Activated CD4-positive, alpha-beta T cell treated with anti-CD3 and anti-CD28 coated beads, Interleukin-2, amount 10 ng/mL, durations not matched to agents 7 days and 5 days (primary cell): ENCODE measurements around the gene PITPNM3. TPM values are rescaled to one million over a fixed set of nuclear protein-coding genes. Genes with fewer than 3 reads are reported as not detected.
A peak's percentile ranks its signal among the peaks of the same experiment; 100 is the strongest.
"Not testable (repeated sequence)": the region's sequence is repeated elsewhere in the genome, so short reads cannot be mapped to it uniquely, and the experiment has no call there.

Experiments used
- CTCF ChIA-PET: fragments of 350-600 bp; sonication (Branson Sonifier 250); formaldehyde crosslinking; loops from one replicate; lab custom pipeline; 2021; ENCODE audit warnings: antibody characterized with exemption; lab: Charles Lee
- POLR2A ChIA-PET: fragments of 350-600 bp; sonication (Branson Sonifier 250); formaldehyde crosslinking; loops from one replicate; lab custom pipeline; 2021; ENCODE audit warnings: antibody characterized with exemption; lab: Charles Lee
- DNase-seq: peaks from one replicate; pipeline ENCODE4 v3.0.0-alpha.2; 2020
- H3K27ac Mint-ChIP-seq: one replicate; pipeline ENCODE4 v1.8.0; 2021; ENCODE audit warnings: mild to moderate bottlenecking, moderate library complexity, mixed read lengths
- H3K27me3 Mint-ChIP-seq: one replicate; pipeline ENCODE4 v1.8.0; 2021; ENCODE audit warnings: mixed read lengths
- H3K36me3 Mint-ChIP-seq: one replicate; pipeline ENCODE4 v1.8.0; 2021; ENCODE audit warnings: low read depth, mixed read lengths
- H3K4me1 Mint-ChIP-seq: one replicate; pipeline ENCODE4 v1.8.0; 2021; ENCODE audit warnings: mixed read lengths
- H3K4me3 Mint-ChIP-seq: one replicate; pipeline ENCODE4 v1.8.0; 2021; ENCODE audit warnings: mild to moderate bottlenecking, moderate library complexity, mixed read lengths
- H3K9me3 Mint-ChIP-seq: one replicate; pipeline ENCODE4 v1.8.0; 2021; ENCODE audit warnings: mixed read lengths
- total RNA-seq, 2 experiments: library from RNA; stranded (reverse); gene quantifications; one replicate each; pipeline ENCODE4 v1.2.3, GENCODE V29; 2021

The PITPNM3 gene
- total RNA-seq, 2 experiments from 2014 or later = 0.33 to 0.37 TPM

DNA sequence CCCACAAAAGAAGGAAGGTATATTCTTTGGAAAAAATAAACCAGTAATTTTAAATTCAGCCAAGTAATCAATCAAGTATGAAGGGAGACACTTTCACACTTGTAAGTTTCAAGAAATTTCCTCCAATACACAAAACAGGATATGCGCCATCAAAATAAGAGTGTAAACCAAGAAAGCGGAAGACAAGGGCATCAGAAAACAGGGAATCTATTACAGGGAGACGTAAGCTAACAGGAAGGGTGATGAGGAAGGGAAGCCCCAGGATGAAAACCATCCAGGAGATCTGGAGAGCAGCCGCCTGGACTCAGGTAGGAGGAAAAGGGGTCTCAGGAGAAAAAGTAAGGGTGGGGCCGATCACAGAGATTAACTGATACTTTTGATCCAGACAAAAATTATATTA is 31.8 kb upstream of the PITPNM3 start:
- ChIA-PET POLR2A (no interaction called here), CTCF (no interaction called here)
- peaks cover 61% of the 10 kb centered on the region for H3K36me3 Mint-ChIP-seq
- no peak overlapping the region for H3K27ac Mint-ChIP-seq
- DNase-seq = no peak
- H3K4me1 Mint-ChIP-seq = no peaks in the 10 kb centered on the region
- peaks cover 2% of the 10 kb centered on the region for H3K9me3 Mint-ChIP-seq
- no peak overlapping the region for H3K4me3 Mint-ChIP-seq
- no peaks in the 10 kb centered on the region for H3K27me3 Mint-ChIP-seq

GRCh38 chr17:6587310-6587709 is 31.0 kb upstream of the PITPNM3 start:
- Mint-ChIP-seq H3K36me3 (peaks cover 67% of the 10 kb centered on the region), H3K4me3 (no peak overlapping the region), H3K9me3 (peaks cover 2% of the 10 kb centered on the region), H3K27me3 (no peaks in the 10 kb centered on the region), H3K27ac (no peak overlapping the region), H3K4me1 (no peaks in the 10 kb centered on the region)
- POLR2A ChIA-PET = no interaction called here
- DNase-seq = no peak
- CTCF ChIA-PET = no interaction called here

- H3K9me3 Mint-ChIP-seq = peaks cover 2% of the 10 kb centered on the region
- no peak for DNase-seq
- ChIA-PET CTCF (no interaction called here), POLR2A (no interaction called here)
- H3K27ac Mint-ChIP-seq = no peak overlapping the region
- H3K4me3 Mint-ChIP-seq = no peak overlapping the region
- H3K4me1 Mint-ChIP-seq = no peaks in the 10 kb centered on the region
- no peaks in the 10 kb centered on the region for H3K27me3 Mint-ChIP-seq
- peaks cover 53% of the 10 kb centered on the region for H3K36me3 Mint-ChIP-seq
These were observed 27.1 kb upstream of the PITPNM3 start for GRCh38 chr17:6583411-6583810.

- DNase-seq = no peak
- H3K4me3 Mint-ChIP-seq = no peak overlapping the region
- peaks cover 34% of the 10 kb centered on the region for H3K36me3 Mint-ChIP-seq
- H3K9me3 Mint-ChIP-seq = peaks cover 2% of the 10 kb centered on the region
- ChIA-PET CTCF (no interaction called here), POLR2A (no interaction called here)
- H3K4me1 Mint-ChIP-seq = peaks cover 3% of the 10 kb centered on the region
- no peak overlapping the region for H3K27ac Mint-ChIP-seq
- H3K27me3 Mint-ChIP-seq = no peaks in the 10 kb centered on the region
These were observed 24.3 kb upstream of the PITPNM3 start for GRCh38 chr17:6580625-6581024.

DNA sequence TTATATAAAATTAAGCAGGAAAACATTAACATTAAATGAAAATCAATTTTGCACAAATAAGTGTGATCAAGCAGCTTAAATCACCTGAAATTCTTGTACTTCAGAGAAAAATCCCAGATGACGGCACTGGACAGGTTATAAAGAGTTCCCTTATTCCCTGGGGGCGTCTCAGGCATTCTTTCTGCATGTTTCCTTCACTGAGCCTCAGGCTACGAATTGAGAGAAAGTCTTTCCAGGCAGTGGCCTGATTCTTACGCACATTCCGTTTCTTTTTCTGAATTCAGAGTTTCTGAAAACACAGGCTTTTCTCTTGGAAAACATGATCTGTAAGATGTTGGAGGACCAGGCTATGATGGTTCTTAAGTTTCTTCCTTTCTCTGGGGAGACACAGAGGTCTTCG is 22.1 kb upstream of the PITPNM3 start:
- H3K4me3 Mint-ChIP-seq = no peak overlapping the region
- peaks cover 2% of the 10 kb centered on the region for H3K9me3 Mint-ChIP-seq
- H3K4me1 Mint-ChIP-seq = peaks cover 14% of the 10 kb centered on the region
- ChIA-PET POLR2A (no interaction called here), CTCF (no interaction called here)
- H3K27me3 Mint-ChIP-seq = no peaks in the 10 kb centered on the region
- H3K27ac Mint-ChIP-seq = no peak overlapping the region
- DNase-seq = no peak
- H3K36me3 Mint-ChIP-seq = peaks cover 14% of the 10 kb centered on the region

DNA sequence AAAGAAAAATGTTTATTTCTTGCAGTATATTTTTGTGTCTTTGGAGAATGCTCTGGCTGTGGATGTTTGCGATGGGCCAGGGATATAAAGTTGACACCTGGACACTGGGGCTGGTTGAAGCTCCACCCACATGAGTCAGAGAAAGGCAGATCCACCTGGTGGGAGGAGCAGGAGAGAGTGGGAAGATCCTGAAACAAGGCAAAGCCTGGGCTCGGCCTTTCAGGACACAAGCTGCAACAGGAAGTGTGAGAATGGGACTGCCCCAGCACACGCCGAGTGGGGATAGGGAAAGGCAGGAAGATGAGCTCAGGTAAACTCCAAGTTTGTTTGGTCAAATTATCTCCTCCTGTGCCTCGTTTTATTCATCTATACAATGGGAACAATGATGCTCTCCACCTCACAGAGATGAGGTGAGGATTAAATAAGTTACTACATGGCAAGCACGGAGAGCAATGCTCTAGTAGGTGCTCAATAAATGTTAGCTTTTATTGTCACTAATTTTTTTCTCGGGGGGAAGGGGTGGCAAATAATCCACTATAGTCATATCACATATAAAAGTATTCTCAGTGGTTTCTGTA is 21.4 kb upstream of the PITPNM3 start:
- ChIA-PET CTCF (no interaction called here), POLR2A (no interaction called here)
- H3K36me3 Mint-ChIP-seq = peaks cover 7% of the 10 kb centered on the region
- no peak overlapping the region for H3K4me3 Mint-ChIP-seq
- no peaks in the 10 kb centered on the region for H3K27me3 Mint-ChIP-seq
- peaks cover 14% of the 10 kb centered on the region for H3K4me1 Mint-ChIP-seq
- DNase-seq = no peak
- no peaks in the 10 kb centered on the region for H3K9me3 Mint-ChIP-seq
- H3K27ac Mint-ChIP-seq = no peak overlapping the region

- ChIA-PET POLR2A (interaction anchor here (0.6 kb wide), 1 partner anchor 292 kb away, joined by 3 read pairs; no protein-coding TSS in a partner anchor), CTCF (interaction anchor here (0.6 kb wide), 1 partner anchor 606 kb away, joined by 3 read pairs; no protein-coding TSS in a partner anchor)
- H3K4me1 Mint-ChIP-seq = peaks cover 14% of the 10 kb centered on the region
- no peak for DNase-seq
- H3K36me3 Mint-ChIP-seq = peaks cover 3% of the 10 kb centered on the region
- no peak overlapping the region for H3K4me3 Mint-ChIP-seq
- no peak overlapping the region for H3K27ac Mint-ChIP-seq
- no peaks in the 10 kb centered on the region for H3K9me3 Mint-ChIP-seq
- H3K27me3 Mint-ChIP-seq = no peaks in the 10 kb centered on the region
These were observed 19.9 kb upstream of the PITPNM3 start for GRCh38 chr17:6576038-6576785.

DNA sequence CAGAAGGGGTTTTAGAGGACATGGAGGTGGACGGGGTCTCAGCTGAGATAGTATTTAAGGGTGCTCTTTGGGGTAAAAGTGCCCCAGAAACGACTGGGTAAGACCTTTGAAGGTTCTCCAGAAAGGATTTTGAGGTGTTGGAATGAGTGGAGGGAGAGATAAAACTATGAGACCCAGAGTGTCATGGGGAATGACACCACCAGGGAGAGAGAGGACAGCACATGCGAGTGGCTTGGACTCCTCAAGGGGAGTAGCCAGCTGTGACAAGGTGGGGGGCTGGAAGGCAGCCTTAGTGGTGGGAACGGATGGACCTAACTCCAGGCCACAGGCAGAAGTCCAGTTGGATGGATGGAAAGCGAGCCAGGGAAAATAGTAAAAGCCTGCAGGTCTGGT is 19.2 kb upstream of the PITPNM3 start:
- Mint-ChIP-seq H3K27ac (no peak overlapping the region), H3K9me3 (no peaks in the 10 kb centered on the region), H3K4me1 (peaks cover 14% of the 10 kb centered on the region), H3K4me3 (no peak overlapping the region), H3K36me3 (peaks cover 3% of the 10 kb centered on the region), H3K27me3 (no peaks in the 10 kb centered on the region)
- CTCF ChIA-PET = interaction anchor here (1.5 kb wide), 1 partner anchor 10 kb away, joined by 3 read pairs; no protein-coding TSS in a partner anchor
- no peak for DNase-seq
- POLR2A ChIA-PET = interaction anchor here (0.6 kb wide), 1 partner anchor 293 kb away, joined by 3 read pairs; no protein-coding TSS in a partner anchor

GRCh38 chr17:6574687-6575595 is 18.6 kb upstream of the PITPNM3 start:
- Mint-ChIP-seq H3K4me1 (peaks cover 14% of the 10 kb centered on the region), H3K27me3 (no peaks in the 10 kb centered on the region), H3K27ac (no peak overlapping the region), H3K4me3 (no peak overlapping the region), H3K36me3 (peaks cover 3% of the 10 kb centered on the region), H3K9me3 (no peaks in the 10 kb centered on the region)
- DNase-seq = peak; percentile 28
- ChIA-PET CTCF (interaction anchor here (0.5 to 1.5 kb wide), 3 partner anchors 9 to 1488 kb away, joined by 3 read pairs; no protein-coding TSS in a partner anchor), POLR2A (no interaction called here)

DNA sequence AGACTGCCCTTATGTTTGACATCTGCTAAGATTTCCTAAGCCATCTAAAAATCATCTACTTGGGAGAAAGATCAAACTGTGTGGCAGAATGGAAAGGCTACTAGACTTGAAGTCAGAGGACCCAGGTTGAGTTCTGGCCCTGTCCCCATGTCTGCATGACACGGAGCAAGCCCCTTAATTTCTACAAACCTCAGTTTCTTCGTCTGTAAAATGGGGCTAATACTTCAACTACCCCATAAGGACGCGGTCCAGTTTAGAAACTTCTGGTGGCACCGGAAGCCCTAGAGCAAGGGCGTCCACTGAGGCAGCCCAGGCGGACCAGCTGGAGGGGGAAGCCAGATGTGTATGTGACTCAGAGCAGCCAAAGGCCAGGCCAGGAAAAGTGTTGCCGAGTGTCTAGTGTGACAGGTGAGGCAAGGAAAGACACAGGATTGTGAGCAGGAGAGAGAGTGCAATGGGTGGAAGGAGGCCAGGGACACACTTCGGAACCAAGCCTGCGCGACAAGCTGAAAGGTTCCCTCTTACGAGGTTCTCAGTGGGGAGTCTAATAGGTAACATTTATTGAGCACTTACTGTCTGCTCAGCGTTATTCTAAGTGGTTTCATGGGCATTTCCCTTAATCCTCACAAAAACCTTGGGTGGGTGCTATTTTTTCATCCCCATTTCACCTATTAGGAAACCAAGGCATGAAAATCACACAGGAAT is 17.8 kb upstream of the PITPNM3 start:
- Mint-ChIP-seq H3K4me1 (peaks cover 14% of the 10 kb centered on the region), H3K36me3 (peaks cover 3% of the 10 kb centered on the region), H3K9me3 (no peaks in the 10 kb centered on the region), H3K27ac (no peak overlapping the region), H3K27me3 (no peaks in the 10 kb centered on the region), H3K4me3 (no peak overlapping the region)
- DNase-seq = no peak
- ChIA-PET CTCF (interaction anchor here (0.6 to 1.5 kb wide), 2 partner anchors 9 to 1487 kb away, joined by 3 read pairs; no protein-coding TSS in a partner anchor), POLR2A (no interaction called here)

- H3K36me3 Mint-ChIP-seq, POLR2A ChIA-PET, H3K9me3 Mint-ChIP-seq, H3K27ac Mint-ChIP-seq, CTCF ChIA-PET, H3K4me3 Mint-ChIP-seq, H3K27me3 Mint-ChIP-seq, DNase-seq: not testable (repeated sequence)
- H3K4me1 Mint-ChIP-seq = peaks cover 14% of the 10 kb centered on the region
These were observed 17.1 kb upstream of the PITPNM3 start for GRCh38 chr17:6573495-6573894.

- Mint-ChIP-seq H3K9me3 (no peaks in the 10 kb centered on the region), H3K4me3 (no peak overlapping the region), H3K36me3 (peaks cover 3% of the 10 kb centered on the region), H3K27ac (no peak overlapping the region), H3K27me3 (no peaks in the 10 kb centered on the region), H3K4me1 (peaks cover 14% of the 10 kb centered on the region)
- ChIA-PET CTCF (no interaction called here), POLR2A (no interaction called here)
- no peak for DNase-seq
These were observed 16.6 kb upstream of the PITPNM3 start for GRCh38 chr17:6572972-6573370.
